HepG2 (cell line): ENCODE data around the gene ABCB6. TPM values are rescaled to one million over a fixed set of nuclear protein-coding genes. Genes with fewer than 3 reads are reported as not detected.
A peak's percentile ranks its signal among the peaks of the same experiment; 100 is the strongest.

Source experiments
- CAMTA2 ChIP-seq: sonication (generic); formaldehyde crosslinking; IDR thresholded peaks from 2 replicates; pipeline ENCODE4 v1.4.0; 2020; ENCODE audit warnings: mild to moderate bottlenecking, missing genetic modification reagents, borderline replicate concordance
- HOXA5 ChIP-seq: sonication (generic); formaldehyde crosslinking; IDR thresholded peaks from 2 replicates; pipeline ENCODE4 v1.4.0; 2020; ENCODE audit warnings: missing genetic modification reagents
- ISL2 ChIP-seq: sonication (generic); formaldehyde crosslinking; IDR thresholded peaks from 2 replicates; pipeline ENCODE4 v1.5.0; 2020; ENCODE audit warnings: missing genetic modification reagents
- RCOR2 ChIP-seq: IDR thresholded peaks from 2 replicates; pipeline ENCODE4 v1.6.1; 2016; ENCODE audit warnings: missing biosample characterization, missing genetic modification reagents
- RFX1 ChIP-seq: fragments of 450-650 bp; IDR thresholded peaks from 2 replicates; pipeline ENCODE4 v1.6.1; 2017
- SIX1 ChIP-seq: sonication (generic); formaldehyde crosslinking; IDR thresholded peaks from 2 replicates; pipeline ENCODE4 v1.4.0; 2020; ENCODE audit warnings: missing genetic modification reagents, borderline replicate concordance
- SRSF1 ChIP-seq: fragments of 200-400 bp; formaldehyde crosslinking; optimal IDR thresholded peaks from 2 replicates; pipeline ENCODE3; 2017; ENCODE audit warnings: mild to moderate bottlenecking, low read depth, low read length, moderate library complexity
- TBL1XR1 ChIP-seq: fragments of 150-350 bp; IDR thresholded peaks from 2 replicates; pipeline ENCODE4 v1.6.1; 2014; ENCODE audit warnings: borderline replicate concordance, low read length; ENCODE audit not compliant: partially characterized antibody
- ZBTB44 ChIP-seq: sonication (generic); formaldehyde crosslinking; IDR thresholded peaks from 2 replicates; pipeline ENCODE4 v1.4.0; 2020; ENCODE audit warnings: missing genetic modification reagents
- ZMYM2 ChIP-seq: sonication (generic); formaldehyde crosslinking; IDR thresholded peaks from 2 replicates; pipeline ENCODE4 v1.8.0; 2022; ENCODE audit warnings: mild to moderate bottlenecking, missing genetic modification reagents
- ZNF549 ChIP-seq: sonication (generic); formaldehyde crosslinking; IDR thresholded peaks from 2 replicates; pipeline ENCODE4 v1.5.0; 2020; ENCODE audit warnings: missing genetic modification reagents
- ZNF552 ChIP-seq: sonication (generic); formaldehyde crosslinking; IDR thresholded peaks from 2 replicates; pipeline ENCODE4 v1.9.0; 2022; ENCODE audit warnings: missing genetic modification reagents, mild to moderate bottlenecking, borderline replicate concordance
- ZNF674 ChIP-seq: sonication (generic); formaldehyde crosslinking; IDR thresholded peaks from 2 replicates; pipeline ENCODE4 v1.5.0; 2020; ENCODE audit warnings: low read depth, mild to moderate bottlenecking, missing genetic modification reagents
- ZNF704 ChIP-seq: sonication (generic); formaldehyde crosslinking; IDR thresholded peaks from 2 replicates; pipeline ENCODE4 v1.8.1; 2023; ENCODE audit warnings: mild to moderate bottlenecking, inconsistent platforms, moderate library complexity, missing genetic modification reagents, borderline replicate concordance
- ZNF724P ChIP-seq: sonication (generic); formaldehyde crosslinking; IDR thresholded peaks from 2 replicates; pipeline ENCODE4 v1.8.0; 2022; ENCODE audit warnings: missing genetic modification reagents, borderline replicate concordance
- ZNF746 ChIP-seq: sonication (generic); formaldehyde crosslinking; IDR thresholded peaks from 2 replicates; pipeline ENCODE4 v1.8.0; 2022; ENCODE audit warnings: mild to moderate bottlenecking, missing genetic modification reagents
- ZNF766 ChIP-seq: sonication (generic); formaldehyde crosslinking; IDR thresholded peaks from 2 replicates; pipeline ENCODE4 v1.5.0; 2020; ENCODE audit warnings: missing genetic modification reagents, borderline replicate concordance
- ZNF879 ChIP-seq: sonication (generic); formaldehyde crosslinking; IDR thresholded peaks from 2 replicates; pipeline ENCODE4 v1.8.1; 2023; ENCODE audit warnings: missing genetic modification reagents
- ZSCAN12 ChIP-seq: sonication (generic); formaldehyde crosslinking; IDR thresholded peaks from 2 replicates; pipeline ENCODE4 v1.9.0; 2021; ENCODE audit warnings: mild to moderate bottlenecking, missing genetic modification reagents
- polyA plus RNA-seq, 8 experiments: library from polyadenylated mRNA; depleted of rRNA in 3 of 8; stranded (reverse) in 7 of 8; unstranded in 1 of 8; fragments of >200 nt; fragmentation: Illumina TruSeq in 4 of 8; extraction: Trizol in 4 of 8; gene quantifications; 2 replicates each; pipeline versions ENCODE4 v1.2.1 to v1.2.3, GENCODE V29; 2011 to 2016; ENCODE audit warnings: low read depth in 4 of 8, missing spikeins in 1 of 8, mixed read lengths in 1 of 8; ENCODE audit not compliant: insufficient read depth in 1 of 8
- total RNA-seq, 5 experiments: library from RNA; depleted of rRNA; stranded (reverse); fragments of >200 nt; fragmentation: Illumina TruSeq; extraction: Trizol; gene quantifications; 2 replicates each; pipeline ENCODE4 v1.2.3, GENCODE V29; 2016; ENCODE audit warnings: low read depth in 1 of 5
- TF ChIP-seq, protein P1 (sequence below): sonication (generic); formaldehyde crosslinking; conservative IDR thresholded peaks from 2 replicates; pipeline ENCODE4 v1.5.0; 2020; ENCODE audit warnings: missing genetic modification reagents
- TF ChIP-seq, protein P2 (sequence below): IDR thresholded peaks from 2 replicates; pipeline ENCODE4 v1.6.1; 2016; ENCODE audit warnings: missing compliant biosample characterization, missing genetic modification reagents, borderline replicate concordance
- TF ChIP-seq, protein P3 (sequence below): sonication (generic); formaldehyde crosslinking; IDR thresholded peaks from 2 replicates; pipeline ENCODE4 v1.8.0; 2022; ENCODE audit warnings: missing genetic modification reagents, mild to moderate bottlenecking, borderline replicate concordance
- TF ChIP-seq, protein P4 (sequence below): sonication (generic); formaldehyde crosslinking; IDR thresholded peaks from 2 replicates; pipeline ENCODE4 v1.9.0; 2021; ENCODE audit warnings: missing genetic modification reagents, borderline replicate concordance

Gene ABCB6
- total and polyA plus RNA-seq, 2 of the 13 experiments (the other 11 are each of a cell fraction or from before 2014, with no cell fraction given), result 91.1 to 137 TPM

DNA sequence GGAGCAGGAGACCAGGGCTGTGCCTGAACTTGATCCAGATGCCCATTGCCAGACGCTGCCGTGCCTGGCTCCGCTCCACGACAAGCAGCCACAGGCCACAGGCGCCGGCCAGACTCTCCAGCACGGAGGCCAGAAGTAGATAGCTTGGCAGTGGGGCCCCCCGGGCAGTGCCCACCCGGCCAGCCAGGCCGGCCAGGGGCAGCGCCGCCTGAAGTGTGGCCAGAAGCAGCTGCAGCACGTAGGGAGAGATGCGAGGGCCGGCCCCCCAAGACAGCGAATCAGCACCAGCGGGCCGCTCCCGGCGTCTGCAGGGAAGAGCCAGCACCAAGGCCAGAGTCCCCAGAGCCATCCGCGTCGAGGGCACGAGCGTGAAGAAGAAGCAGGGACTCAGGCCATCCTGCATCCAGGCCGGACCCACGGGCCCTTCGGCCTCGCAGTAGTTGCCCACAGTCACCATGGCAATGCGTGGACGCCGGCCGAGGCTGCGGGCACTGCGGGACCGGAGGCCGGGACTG is 484 bp downstream of the ABCB6 start (continued):
- TF ChIP-seq, protein P1, sequence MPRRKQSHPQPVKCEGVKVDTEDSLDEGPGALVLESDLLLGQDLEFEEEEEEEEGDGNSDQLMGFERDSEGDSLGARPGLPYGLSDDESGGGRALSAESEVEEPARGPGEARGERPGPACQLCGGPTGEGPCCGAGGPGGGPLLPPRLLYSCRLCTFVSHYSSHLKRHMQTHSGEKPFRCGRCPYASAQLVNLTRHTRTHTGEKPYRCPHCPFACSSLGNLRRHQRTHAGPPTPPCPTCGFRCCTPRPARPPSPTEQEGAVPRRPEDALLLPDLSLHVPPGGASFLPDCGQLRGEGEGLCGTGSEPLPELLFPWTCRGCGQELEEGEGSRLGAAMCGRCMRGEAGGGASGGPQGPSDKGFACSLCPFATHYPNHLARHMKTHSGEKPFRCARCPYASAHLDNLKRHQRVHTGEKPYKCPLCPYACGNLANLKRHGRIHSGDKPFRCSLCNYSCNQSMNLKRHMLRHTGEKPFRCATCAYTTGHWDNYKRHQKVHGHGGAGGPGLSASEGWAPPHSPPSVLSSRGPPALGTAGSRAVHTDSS (CRISPR knock-in tag), result no peak
- TF ChIP-seq, protein P2, sequence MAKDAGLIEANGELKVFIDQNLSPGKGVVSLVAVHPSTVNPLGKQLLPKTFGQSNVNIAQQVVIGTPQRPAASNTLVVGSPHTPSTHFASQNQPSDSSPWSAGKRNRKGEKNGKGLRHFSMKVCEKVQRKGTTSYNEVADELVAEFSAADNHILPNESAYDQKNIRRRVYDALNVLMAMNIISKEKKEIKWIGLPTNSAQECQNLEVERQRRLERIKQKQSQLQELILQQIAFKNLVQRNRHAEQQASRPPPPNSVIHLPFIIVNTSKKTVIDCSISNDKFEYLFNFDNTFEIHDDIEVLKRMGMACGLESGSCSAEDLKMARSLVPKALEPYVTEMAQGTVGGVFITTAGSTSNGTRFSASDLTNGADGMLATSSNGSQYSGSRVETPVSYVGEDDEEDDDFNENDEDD (CRISPR knock-in tag), result no peak
- TF ChIP-seq ZNF549, result no peak
- TF ChIP-seq ZNF746 (CRISPR knock-in tag), result no peak
- no peak; the same call in 1 of the 2 replicates for TF ChIP-seq ZNF766
- no peak for TF ChIP-seq TBL1XR1
- no peak for TF ChIP-seq ZNF674
- no peak for TF ChIP-seq ZBTB44
- TF ChIP-seq ZNF879 (CRISPR knock-in tag), result no peak
- peak; percentile 90; the same call in 1 of the 2 replicates for TF ChIP-seq ZNF704 (CRISPR knock-in tag)
- TF ChIP-seq ISL2, result no peak
- peak; percentile 58; the same call in 1 of the 2 replicates for TF ChIP-seq RFX1
- TF ChIP-seq SIX1 (CRISPR knock-in tag), result no peak
- no peak for TF ChIP-seq CAMTA2 (CRISPR knock-in tag)
- no peak for TF ChIP-seq SRSF1
- TF ChIP-seq ZSCAN12 (CRISPR knock-in tag), result 0 out of 2 replicates have a peak, but pooled peaks have one; percentile 66
- no peak for TF ChIP-seq ZNF552 (CRISPR knock-in tag)
- no peak for TF ChIP-seq RCOR2 (CRISPR knock-in tag)
- TF ChIP-seq ZMYM2 (CRISPR knock-in tag), result no peak
- TF ChIP-seq HOXA5 (CRISPR knock-in tag), result no peak
- no peak; the same call in 1 of the 2 replicates for TF ChIP-seq ZNF724P (CRISPR knock-in tag)
- TF ChIP-seq, protein P3, sequence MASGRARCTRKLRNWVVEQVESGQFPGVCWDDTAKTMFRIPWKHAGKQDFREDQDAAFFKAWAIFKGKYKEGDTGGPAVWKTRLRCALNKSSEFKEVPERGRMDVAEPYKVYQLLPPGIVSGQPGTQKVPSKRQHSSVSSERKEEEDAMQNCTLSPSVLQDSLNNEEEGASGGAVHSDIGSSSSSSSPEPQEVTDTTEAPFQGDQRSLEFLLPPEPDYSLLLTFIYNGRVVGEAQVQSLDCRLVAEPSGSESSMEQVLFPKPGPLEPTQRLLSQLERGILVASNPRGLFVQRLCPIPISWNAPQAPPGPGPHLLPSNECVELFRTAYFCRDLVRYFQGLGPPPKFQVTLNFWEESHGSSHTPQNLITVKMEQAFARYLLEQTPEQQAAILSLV (CRISPR knock-in tag), result no peak
- TF ChIP-seq, protein P4, sequence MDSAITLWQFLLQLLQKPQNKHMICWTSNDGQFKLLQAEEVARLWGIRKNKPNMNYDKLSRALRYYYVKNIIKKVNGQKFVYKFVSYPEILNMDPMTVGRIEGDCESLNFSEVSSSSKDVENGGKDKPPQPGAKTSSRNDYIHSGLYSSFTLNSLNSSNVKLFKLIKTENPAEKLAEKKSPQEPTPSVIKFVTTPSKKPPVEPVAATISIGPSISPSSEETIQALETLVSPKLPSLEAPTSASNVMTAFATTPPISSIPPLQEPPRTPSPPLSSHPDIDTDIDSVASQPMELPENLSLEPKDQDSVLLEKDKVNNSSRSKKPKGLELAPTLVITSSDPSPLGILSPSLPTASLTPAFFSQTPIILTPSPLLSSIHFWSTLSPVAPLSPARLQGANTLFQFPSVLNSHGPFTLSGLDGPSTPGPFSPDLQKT, result 0 out of 2 replicates have a peak, but pooled peaks have one; percentile 46
